H1 (cell line): Measurements from ENCODE around the gene ALLC. TPM values are rescaled to one million over a fixed set of nuclear protein-coding genes. Genes with fewer than 3 reads are reported as not detected.

ENCODE experiments used
- CTCF ChIA-PET: fragments of 300-600 bp; sonication (Branson Sonifier 250); formaldehyde crosslinking; loops from one replicate; lab custom pipeline; 2021; ENCODE audit not compliant: partially characterized antibody; lab: Charles Lee
- POLR2A ChIA-PET: fragments of 300-600 bp; sonication (Branson Sonifier 250); formaldehyde crosslinking; loops from one replicate; lab custom pipeline; 2021; ENCODE audit warnings: inconsistent platforms; ENCODE audit not compliant: partially characterized antibody; lab: Charles Lee
- DNase-seq, 2 experiments: peaks; one replicate each; pipeline versions ENCODE4 v3.0.0 to v3.0.0-alpha.2; 2010 to 2022; ENCODE audit warnings: low spot score in 2 of 2, low read depth in 1 of 2, mixed read lengths in 1 of 2
- FAIRE-seq: peaks from 2 replicates; lab custom pipeline; 2011; peaks lifted over from hg19 to GRCh38; lab: Jason Lieb, UNC
- H2AFZ ChIP-seq: 2 replicates; pipeline ENCODE4 v1.8.1; 2012; ENCODE audit warnings: low read length, inconsistent platforms
- H2AK5ac ChIP-seq: 2 replicates; pipeline ENCODE4 v1.6.1; 2013; ENCODE audit warnings: low read depth, low read length
- H2BK120ac ChIP-seq: replicated peaks from 2 replicates; pipeline ENCODE3; 2013; ENCODE audit warnings: low read depth, low read length, inconsistent platforms
- H2BK12ac ChIP-seq: 2 replicates; pipeline ENCODE4 v1.6.1; 2013; ENCODE audit warnings: low read depth, low read length
- H2BK15ac ChIP-seq: 2 replicates; pipeline ENCODE4 v1.6.1; 2013; ENCODE audit warnings: low read length
- H2BK20ac ChIP-seq: 2 replicates; pipeline ENCODE4 v1.6.1; 2013; ENCODE audit warnings: low read length
- H2BK5ac ChIP-seq: 2 replicates; pipeline ENCODE4 v1.6.1; 2013; ENCODE audit warnings: low read depth, low read length
- H3K14ac ChIP-seq: 2 replicates; pipeline ENCODE4 v1.6.1; 2013; ENCODE audit warnings: inconsistent platforms; ENCODE audit not compliant: insufficient read length
- H3K18ac ChIP-seq: 2 replicates; pipeline ENCODE4 v1.6.1; 2013; ENCODE audit warnings: low read length; ENCODE audit errors: extremely low read depth
- H3K23ac ChIP-seq: 2 replicates; pipeline ENCODE4 v1.6.1; 2013; ENCODE audit warnings: inconsistent platforms; ENCODE audit not compliant: insufficient read length
- H3K23me2 ChIP-seq: 2 replicates; pipeline ENCODE4 v1.6.1; 2013; ENCODE audit warnings: low read depth, low read length
- H3K27ac ChIP-seq: 2 replicates; pipeline ENCODE4 v1.6.1; 2011; ENCODE audit warnings: low read depth, low read length, inconsistent platforms
- H3K27me3 ChIP-seq, 4 experiments: replicated peaks in 1 of 4; 1 replicate in 1 of 4; 2 replicates in 3 of 4; pipeline versions ENCODE4 v1.6.1 to v1.8.1; 2011 to 2013; ENCODE audit warnings: low read length in 3 of 4, mild to moderate bottlenecking in 3 of 4, inconsistent platforms in 2 of 4, mixed read lengths in 2 of 4, moderate library complexity in 1 of 4; ENCODE audit not compliant: control insufficient read depth in 3 of 4, insufficient read depth in 3 of 4; ENCODE audit errors: extremely low read depth in 1 of 4
- H3K36me3 ChIP-seq, 4 experiments: 2 replicates each; pipeline versions ENCODE4 v1.6.1 to v1.8.1; 2011 to 2013; ENCODE audit warnings: mild to moderate bottlenecking in 4 of 4, low read length in 3 of 4, moderate library complexity in 2 of 4, control low read depth in 1 of 4, inconsistent platforms in 1 of 4; ENCODE audit not compliant: insufficient read depth in 4 of 4, control insufficient read depth in 2 of 4
- H3K4ac ChIP-seq: replicated peaks from 2 replicates; pipeline ENCODE3; 2013; ENCODE audit warnings: low read length, low read depth, mixed read lengths, inconsistent platforms; ENCODE audit not compliant: insufficient read length
- H3K4me1 ChIP-seq, 4 experiments: replicated peaks in 1 of 4; 1 replicate in 1 of 4; 2 replicates in 3 of 4; pipeline versions ENCODE4 v1.6.1 to v1.8.1; 2011 to 2013; ENCODE audit warnings: low read length in 3 of 4, inconsistent platforms in 2 of 4, mixed read lengths in 1 of 4; ENCODE audit not compliant: insufficient read depth in 4 of 4, control insufficient read depth in 3 of 4
- H3K4me2 ChIP-seq, 2 experiments: 2 replicates each; pipeline versions ENCODE4 v1.6.1 to v1.8.1; 2011 to 2013; ENCODE audit warnings: low read depth in 2 of 2, low read length in 2 of 2, control low read depth in 1 of 2, inconsistent platforms in 1 of 2, mild to moderate bottlenecking in 1 of 2; ENCODE audit not compliant: insufficient read depth in 1 of 2
- H3K4me3 ChIP-seq, 4 experiments: fragments of 200-600, 300-600 bp in 1 of 4; sonication (generic), shearing (Covaris generic), sonication (Bioruptor Twin) in 1 of 4; 2 replicates each; pipeline versions ENCODE4 v1.5.1 to v1.8.1; 2011 to 2016; ENCODE audit warnings: low read length in 4 of 4, low read depth in 3 of 4, control low read depth in 2 of 4, inconsistent platforms in 2 of 4, mild to moderate bottlenecking in 2 of 4, mixed read lengths in 1 of 4, moderate library complexity in 1 of 4; ENCODE audit not compliant: insufficient read depth in 2 of 4; ENCODE audit errors: extremely low read depth in 1 of 4
- H3K56ac ChIP-seq: replicated peaks from 2 replicates; pipeline ENCODE3; 2013; ENCODE audit warnings: low read depth, mild to moderate bottlenecking, mixed read lengths, low read length, inconsistent platforms; ENCODE audit not compliant: insufficient read length
- H3K79me1 ChIP-seq: 2 replicates; pipeline ENCODE4 v1.6.1; 2013; ENCODE audit warnings: low read depth, low read length, control low read depth
- H3K79me2 ChIP-seq, 2 experiments: 2 replicates each; pipeline versions ENCODE4 v1.6.1 to v1.8.1; 2012 to 2013; ENCODE audit warnings: low read length in 2 of 2, mild to moderate bottlenecking in 2 of 2, inconsistent platforms in 1 of 2; ENCODE audit not compliant: insufficient read depth in 2 of 2, control insufficient read depth in 1 of 2
- H3K9ac ChIP-seq, 4 experiments: replicated peaks in 1 of 4; 1 replicate in 1 of 4; 2 replicates in 3 of 4; pipeline versions ENCODE4 v1.6.1 to v1.8.1; 2011 to 2013; ENCODE audit warnings: low read depth in 3 of 4, low read length in 3 of 4, control low read depth in 2 of 4, mild to moderate bottlenecking in 2 of 4, moderate library complexity in 2 of 4, inconsistent platforms in 1 of 4; ENCODE audit errors: extremely low read depth in 1 of 4
- H3K9me3 ChIP-seq, 2 experiments: 2 replicates each; pipeline versions ENCODE4 v1.6.1 to v1.8.1; 2012 to 2013; ENCODE audit warnings: mild to moderate bottlenecking in 2 of 2, moderate library complexity in 2 of 2, control low read depth in 1 of 2, inconsistent platforms in 1 of 2, low read depth in 1 of 2, low read length in 1 of 2, mixed read lengths in 1 of 2; ENCODE audit not compliant: insufficient read depth in 2 of 2
- H4K20me1 ChIP-seq, 2 experiments: replicated peaks in 1 of 2; 2 replicates each; pipeline versions ENCODE3 to v1.8.1; 2011 to 2013; ENCODE audit warnings: inconsistent platforms in 2 of 2, low read length in 2 of 2, mild to moderate bottlenecking in 1 of 2; ENCODE audit not compliant: insufficient read depth in 2 of 2, control insufficient read depth in 1 of 2
- H4K5ac ChIP-seq: 2 replicates; pipeline ENCODE4 v1.6.1; 2013; ENCODE audit warnings: low read length, low read depth, mixed read lengths, inconsistent platforms; ENCODE audit not compliant: insufficient read length
- H4K8ac ChIP-seq: 2 replicates; pipeline ENCODE4 v1.8.0; 2013; ENCODE audit warnings: mild to moderate bottlenecking, moderate library complexity, low read length, inconsistent platforms; ENCODE audit not compliant: insufficient read depth; ENCODE audit errors: extremely low read depth
- H4K91ac ChIP-seq: replicated peaks from 2 replicates; pipeline ENCODE3; 2013; ENCODE audit warnings: low read length, mixed read lengths, inconsistent platforms; ENCODE audit not compliant: insufficient read length
- CREB1 ChIP-seq: IDR thresholded peaks from 2 replicates; pipeline ENCODE4 v1.6.1; 2012; ENCODE audit warnings: inconsistent platforms
- GABPA ChIP-seq: IDR thresholded peaks from 2 replicates; pipeline ENCODE4 v1.6.1; 2011; ENCODE audit warnings: mild to moderate bottlenecking, low read length, moderate library complexity, borderline replicate concordance; ENCODE audit not compliant: insufficient read depth
- GTF2F1 ChIP-seq: IDR thresholded peaks from 2 replicates; pipeline ENCODE4 v1.6.1; 2012; ENCODE audit warnings: low read depth, low read length, improper control_type of control experiment, borderline replicate concordance
- NANOG ChIP-seq: IDR thresholded peaks from 2 replicates; pipeline ENCODE4 v1.6.1; 2011; ENCODE audit warnings: low read length, low read depth, mild to moderate bottlenecking, inconsistent platforms; ENCODE audit not compliant: insufficient read depth, poor library complexity, severe bottlenecking
- POLR2A ChIP-seq, 2 experiments: IDR thresholded peaks; 1 replicate in 1 of 2; 2 replicates in 1 of 2; pipeline ENCODE4 v1.6.1; 2011; ENCODE audit warnings: low read depth in 2 of 2, low read length in 2 of 2, mild to moderate bottlenecking in 2 of 2; ENCODE audit errors: control extremely low read depth in 1 of 2
- POU5F1 ChIP-seq: IDR thresholded peaks from 2 replicates; pipeline ENCODE4 v1.6.1; 2011; ENCODE audit warnings: low read depth, mild to moderate bottlenecking, low read length, moderate library complexity
- RFX5 ChIP-seq: IDR thresholded peaks from 2 replicates; pipeline ENCODE4 v1.6.1; 2011; ENCODE audit warnings: low read depth, low read length, improper control_type of control experiment, borderline replicate concordance
- RNF2 ChIP-seq: fragments of 200-900, 300-1000 bp; sonication (generic); IDR thresholded peaks from 2 replicates; pipeline ENCODE4 v1.7.1; 2016; ENCODE audit warnings: borderline replicate concordance, low read depth, mild to moderate bottlenecking, antibody characterized with exemption, low read length; ENCODE audit not compliant: poor library complexity, severe bottlenecking; ENCODE audit errors: missing control alignments
- RXRA ChIP-seq: IDR thresholded peaks from 2 replicates; pipeline ENCODE4 v1.6.1; 2011; ENCODE audit warnings: low read depth, mild to moderate bottlenecking, low read length, moderate library complexity; ENCODE audit not compliant: insufficient read depth
- SIRT6 ChIP-seq: IDR thresholded peaks from one replicate; pipeline ENCODE4 v1.7.1; 2012; ENCODE audit warnings: low read length, inconsistent platforms
- SIX5 ChIP-seq: IDR thresholded peaks from 2 replicates; pipeline ENCODE4 v1.6.1; 2011; ENCODE audit warnings: mild to moderate bottlenecking, low read depth, low read length
- SP1 ChIP-seq: IDR thresholded peaks from 2 replicates; pipeline ENCODE4 v1.6.1; 2011; ENCODE audit warnings: low read depth, low read length
- TAF7 ChIP-seq: optimal IDR thresholded peaks from 2 replicates; pipeline ENCODE3; 2011; ENCODE audit warnings: low read depth, mild to moderate bottlenecking, inconsistent platforms, low read length, moderate library complexity, borderline replicate concordance
- TBP ChIP-seq: IDR thresholded peaks from 2 replicates; pipeline ENCODE4 v1.6.1; 2011; ENCODE audit warnings: low read depth, low read length, improper control_type of control experiment
- TEAD4 ChIP-seq: IDR thresholded peaks from 2 replicates; pipeline ENCODE4 v1.6.1; 2012; ENCODE audit warnings: low read depth, low read length, inconsistent platforms, mixed read lengths
- ZNF274 ChIP-seq: IDR thresholded peaks from 2 replicates; pipeline ENCODE4 v1.7.0; 2012; ENCODE audit warnings: low read length, borderline replicate concordance; ENCODE audit errors: extremely low read depth
- WGBS, 2 experiments: shearing (Covaris generic) in 1 of 2; methylation state at CpG; one replicate each; pipeline versions ENCODE4 v1.1.6 to v1.1.7; 2013 to 2015; ENCODE audit warnings: low lambda C conversion rate in 2 of 2, mixed read lengths in 2 of 2, inconsistent platforms in 1 of 2, low coverage in 1 of 2, missing lambda C conversion rate in 1 of 2; ENCODE audit not compliant: insufficient replicate concordance in 2 of 2, insufficient coverage in 1 of 2, insufficient read length in 1 of 2; ENCODE audit errors: extremely low coverage in 1 of 2, missing lambda C conversion rate in 1 of 2; 5-methylcytosine and 5-hydroxymethylcytosine counted together
- polyA plus RNA-seq, 7 experiments: library from polyadenylated mRNA; depleted of rRNA in 3 of 7; stranded (reverse) in 5 of 7; unstranded in 2 of 7; fragments of >200 nt in 5 of 7; fragments of 200-250 nt in 2 of 7; gene quantifications; 1 replicate in 5 of 7; 2 replicates in 1 of 7; 4 replicates in 1 of 7; pipeline versions ENCODE4 v1.2.1 to v1.2.3, GENCODE V29; 2011 to 2013; ENCODE audit warnings: missing spikeins in 2 of 7, mixed read lengths in 2 of 7
- total RNA-seq: library from RNA; stranded (reverse); fragmentation: NEBNext Ultra II Directional; extraction: Animal tissue kit (Norgen Biotek cat#: 25700); gene quantifications from 2 replicates; pipeline ENCODE4 v1.2.1, GENCODE V29; 2021

Gene ALLC
- total and polyA plus RNA-seq, 2 of the 8 experiments (the other 6 are each of a cell fraction or from before 2014, with no cell fraction given): not detected

DNA sequence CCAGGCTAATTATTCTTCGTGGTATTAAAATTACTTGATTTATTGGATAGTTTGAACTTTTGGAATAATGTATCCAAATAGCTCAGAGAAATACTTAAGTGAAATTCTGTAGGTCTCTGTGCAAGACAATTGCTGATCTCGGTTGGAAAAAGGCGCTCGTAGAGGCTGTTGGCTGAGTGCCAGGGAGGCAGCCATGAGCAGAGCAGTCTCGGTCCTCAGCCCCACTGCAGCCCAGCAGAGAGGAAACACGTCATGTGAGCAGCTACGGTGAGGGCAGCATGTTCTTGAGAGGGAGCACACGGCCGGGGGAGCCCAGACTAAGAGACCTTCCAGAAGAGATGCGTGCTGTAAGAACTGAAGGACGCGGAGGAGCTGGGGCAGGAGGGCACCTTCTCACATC is 87.9 kb downstream of the ALLC start:
- POLR2A ChIA-PET: no interaction called here
- no peak for TF ChIP-seq CREB1
- TF ChIP-seq RNF2: no peak
- no peak for TF ChIP-seq GABPA
- no peak for TF ChIP-seq TAF7
- no peak for TF ChIP-seq POU5F1
- TF ChIP-seq ZNF274: no peak
- TF ChIP-seq POLR2A (IDR thresholded peaks at IDR 0.05; ENCODE audit: control extremely low read depth in 1 of 2, low read depth in 2 of 2, low read length in 2 of 2): no peak
- TF ChIP-seq NANOG: no peak
- no peak for TF ChIP-seq GTF2F1
- no peak for TF ChIP-seq SIRT6
- TF ChIP-seq TEAD4: no peak
- no peak for TF ChIP-seq SIX5
- no peak for TF ChIP-seq TBP
- TF ChIP-seq RXRA: no peak
- no peak for TF ChIP-seq RFX5
- no peak for TF ChIP-seq SP1

More for the DNA sequence above, 87.9 kb downstream of the ALLC start:
- no peak overlapping the region for H4K91ac ChIP-seq
- H3K23me2 ChIP-seq: no peaks in the 10 kb centered on the region; the same call in 1 of the 2 replicates
- DNase-seq (no peak), FAIRE-seq (no peak)
- H4K20me1 ChIP-seq: no peaks in the 10 kb centered on the region
- H3K56ac ChIP-seq: no peak overlapping the region
- H2AK5ac ChIP-seq: no peak overlapping the region
- H3K36me3 ChIP-seq: no peaks in the 10 kb centered on the region
- H3K79me2 ChIP-seq: no peaks in the 10 kb centered on the region
- no peak overlapping the region for H3K14ac ChIP-seq
- no peak overlapping the region for H2BK5ac ChIP-seq
- H4K8ac ChIP-seq: no peak overlapping the region
- WGBS, 2 experiments: 97% methylated on average over 12 of the region's 12 CpGs; no CpG with 5 or more reads in 1 of the 2 experiments
- no peaks in the 10 kb centered on the region for H3K9me3 ChIP-seq
- no peak overlapping the region for H2BK20ac ChIP-seq
- no peaks in the 10 kb centered on the region for H3K27me3 ChIP-seq
- H3K4me1 ChIP-seq: no peaks in the 10 kb centered on the region
- no peak overlapping the region for H3K9ac ChIP-seq
- no peak overlapping the region for H2BK120ac ChIP-seq
- H3K27ac ChIP-seq: no peak overlapping the region
- no peak overlapping the region for H2BK15ac ChIP-seq
- H2AFZ ChIP-seq: no peak overlapping the region
- H3K4me3 ChIP-seq: no peak overlapping the region
- H4K5ac ChIP-seq: no peak overlapping the region
- no peak overlapping the region for H3K18ac ChIP-seq
- no peaks in the 10 kb centered on the region for H3K79me1 ChIP-seq
- no peak overlapping the region for H3K4me2 ChIP-seq
- H3K4ac ChIP-seq: no peak overlapping the region
- H2BK12ac ChIP-seq: no peak overlapping the region
- no peak overlapping the region for H3K23ac ChIP-seq
- CTCF ChIA-PET: interaction anchor here (0.8 to 8.3 kb wide), 4 partner anchors 17 to 81 kb away, joined by 3 to 63 read pairs (median 6); no protein-coding TSS in a partner anchor
